B cell (primary cell): ENCODE data around the gene ARL6IP4. TPM values are rescaled to one million over a fixed set of nuclear protein-coding genes. Genes with fewer than 3 reads are reported as not detected.

Source experiments
- ATAC-seq: fragments of 200-7000 bp; cut with Tn5 transposase; one replicate; pipeline ENCODE4 v1.10.0; 2021; ENCODE audit warnings: low read depth, mild to moderate bottlenecking, moderate number of reproducible peaks, moderate library complexity
- CTCF ChIA-PET: fragments of 350-600 bp; sonication (Branson Sonifier 250); formaldehyde crosslinking; loops from one replicate; lab custom pipeline; 2021; ENCODE audit warnings: antibody characterized with exemption, inconsistent platforms; lab: Charles Lee
- POLR2A ChIA-PET: fragments of 350-600 bp; sonication (Branson Sonifier 250); formaldehyde crosslinking; loops from one replicate; lab custom pipeline; 2021; ENCODE audit warnings: antibody characterized with exemption; lab: Charles Lee
- DNase-seq: peaks from one replicate; pipeline ENCODE4 v3.0.0; 2013
- H2AFZ ChIP-seq: 2 replicates; pipeline ENCODE4 v1.6.1; 2012; ENCODE audit warnings: mild to moderate bottlenecking, low read depth, low read length; ENCODE audit not compliant: insufficient read depth, poor library complexity, severe bottlenecking
- H3K27ac ChIP-seq, 2 donors: 1 replicate in 1 of 2; 2 replicates in 1 of 2; pipeline ENCODE4 v1.5.1; 2012 to 2013; ENCODE audit warnings: low read length in 2 of 2, mild to moderate bottlenecking in 2 of 2, moderate library complexity in 1 of 2
- H3K27me3 ChIP-seq, 4 experiments: fragments of 200-600 bp in 1 of 4; sonication (generic) in 1 of 4; replicated peaks in 1 of 4; 1 replicate in 2 of 4; 2 replicates in 2 of 4; pipeline versions ENCODE4 v1.6.1 to v1.7.0; 2013 to 2016; ENCODE audit warnings: low read length in 3 of 4, mild to moderate bottlenecking in 2 of 4, mixed read lengths in 1 of 4, moderate library complexity in 1 of 4; ENCODE audit not compliant: insufficient read depth in 4 of 4, control insufficient read depth in 3 of 4; ENCODE audit errors: control extremely low read depth in 1 of 4
- H3K36me3 ChIP-seq, 2 experiments: replicated peaks in 1 of 2; 1 replicate in 1 of 2; 2 replicates in 1 of 2; pipeline versions ENCODE4 v1.6.1 to v1.7.1; 2013; ENCODE audit warnings: low read length in 1 of 2; ENCODE audit not compliant: insufficient read depth in 2 of 2, control insufficient read depth in 1 of 2; ENCODE audit errors: control extremely low read depth in 1 of 2, extremely low read depth in 1 of 2
- H3K4me1 ChIP-seq, 2 donors: fragments of 200-600 bp in 1 of 2; sonication (generic) in 1 of 2; 1 replicate in 1 of 2; 2 replicates in 1 of 2; pipeline versions ENCODE4 v1.5.1 to v1.6.1; 2013 to 2017; ENCODE audit warnings: low read length in 2 of 2; ENCODE audit not compliant: control insufficient read depth in 2 of 2, insufficient read depth in 2 of 2
- H3K4me2 ChIP-seq: replicated peaks from 2 replicates; pipeline ENCODE3; 2012; ENCODE audit warnings: mild to moderate bottlenecking, low read depth, low read length; ENCODE audit not compliant: poor library complexity, severe bottlenecking
- H3K4me3 ChIP-seq, 5 experiments: fragments of 200-600 bp in 1 of 5; sonication (generic) in 1 of 5; 1 replicate in 3 of 5; 2 replicates in 2 of 5; pipeline versions ENCODE4 v1.5.1 to v1.7.0; 2011 to 2016; ENCODE audit warnings: low read length in 4 of 5, mild to moderate bottlenecking in 4 of 5, low read depth in 2 of 5, control low read depth in 1 of 5, moderate library complexity in 1 of 5; ENCODE audit not compliant: insufficient read depth in 1 of 5; ENCODE audit errors: control extremely low read depth in 1 of 5, extremely low read depth in 1 of 5
- H3K79me2 ChIP-seq: fragments of 200-600 bp; sonication (generic); one replicate; pipeline ENCODE4 v1.6.0; 2016; ENCODE audit warnings: low read length; ENCODE audit not compliant: control insufficient read depth, insufficient read depth
- H3K9ac ChIP-seq: fragments of 200-600 bp; sonication (generic); 2 replicates; pipeline ENCODE4 v1.6.1; 2017; ENCODE audit warnings: mild to moderate bottlenecking, low read length, moderate library complexity
- H3K9me3 ChIP-seq, 3 donors: one replicate each; pipeline versions ENCODE4 v1.6.1 to v1.7.1; 2013; ENCODE audit warnings: low read length in 2 of 3; ENCODE audit not compliant: control insufficient read depth in 2 of 3, insufficient read depth in 1 of 3; ENCODE audit errors: control extremely low read depth in 1 of 3
- H4K20me1 ChIP-seq: 2 replicates; pipeline ENCODE4 v1.6.0; 2012; ENCODE audit warnings: mild to moderate bottlenecking, low read length; ENCODE audit not compliant: insufficient read depth, control insufficient read depth, poor library complexity, severe bottlenecking
- H3K27ac Mint-ChIP-seq: one replicate; pipeline ENCODE4 v1.8.0; 2021; ENCODE audit warnings: mixed read lengths
- H3K27me3 Mint-ChIP-seq: one replicate; pipeline ENCODE4 v1.8.0; 2021; ENCODE audit warnings: mixed read lengths
- H3K4me1 Mint-ChIP-seq: one replicate; pipeline ENCODE4 v1.8.0; 2021; ENCODE audit warnings: mixed read lengths
- H3K4me3 Mint-ChIP-seq: one replicate; pipeline ENCODE4 v1.8.0; 2021; ENCODE audit warnings: mixed read lengths
- H3K9me3 Mint-ChIP-seq: one replicate; pipeline ENCODE4 v1.8.0; 2022; ENCODE audit warnings: mixed read lengths; ENCODE audit not compliant: insufficient read depth
- EZH2 ChIP-seq: IDR thresholded peaks from 2 replicates; pipeline ENCODE4 v1.6.1; 2012; ENCODE audit warnings: borderline replicate concordance, low read depth, mild to moderate bottlenecking, moderate library complexity, low read length; ENCODE audit not compliant: insufficient read depth, poor library complexity, severe bottlenecking
- WGBS: methylation state at CpG from one replicate; pipeline ENCODE4 v1.1.5; 2013; ENCODE audit warnings: missing lambda C conversion rate; ENCODE audit not compliant: insufficient coverage; 5-methylcytosine and 5-hydroxymethylcytosine counted together
- intact Hi-C: fragments of 100-400 bp; cut with micrococcal nuclease; formaldehyde crosslinking; loops from one replicate; pipeline ENCODE4 v1.10.0; 2022
- polyA plus RNA-seq: library from polyadenylated mRNA; depleted of rRNA; stranded (reverse); fragments of >200 nt; gene quantifications from 2 replicates; pipeline ENCODE4 v1.2.3, GENCODE V29; 2012
- total RNA-seq, 2 donors: library from RNA; stranded (reverse); fragments of 120-200 nt in 1 of 2; gene quantifications; 1 replicate in 1 of 2; 2 replicates in 1 of 2; pipeline versions ENCODE4 v1.2.3 to v1.2.4, GENCODE V29; 2013 to 2022
- TF ChIP-seq, protein P1 (sequence below): fragments of 200-600 bp; IDR thresholded peaks from one replicate; pipeline ENCODE4 v1.8.0; 2022; ENCODE audit warnings: antibody characterized with exemption, mild to moderate bottlenecking

ARL6IP4 gene
- total and polyA plus RNA-seq, 2 donors (not counting 1 experiment from before 2014, with no cell fraction given), result 165 to 274 TPM

DNA sequence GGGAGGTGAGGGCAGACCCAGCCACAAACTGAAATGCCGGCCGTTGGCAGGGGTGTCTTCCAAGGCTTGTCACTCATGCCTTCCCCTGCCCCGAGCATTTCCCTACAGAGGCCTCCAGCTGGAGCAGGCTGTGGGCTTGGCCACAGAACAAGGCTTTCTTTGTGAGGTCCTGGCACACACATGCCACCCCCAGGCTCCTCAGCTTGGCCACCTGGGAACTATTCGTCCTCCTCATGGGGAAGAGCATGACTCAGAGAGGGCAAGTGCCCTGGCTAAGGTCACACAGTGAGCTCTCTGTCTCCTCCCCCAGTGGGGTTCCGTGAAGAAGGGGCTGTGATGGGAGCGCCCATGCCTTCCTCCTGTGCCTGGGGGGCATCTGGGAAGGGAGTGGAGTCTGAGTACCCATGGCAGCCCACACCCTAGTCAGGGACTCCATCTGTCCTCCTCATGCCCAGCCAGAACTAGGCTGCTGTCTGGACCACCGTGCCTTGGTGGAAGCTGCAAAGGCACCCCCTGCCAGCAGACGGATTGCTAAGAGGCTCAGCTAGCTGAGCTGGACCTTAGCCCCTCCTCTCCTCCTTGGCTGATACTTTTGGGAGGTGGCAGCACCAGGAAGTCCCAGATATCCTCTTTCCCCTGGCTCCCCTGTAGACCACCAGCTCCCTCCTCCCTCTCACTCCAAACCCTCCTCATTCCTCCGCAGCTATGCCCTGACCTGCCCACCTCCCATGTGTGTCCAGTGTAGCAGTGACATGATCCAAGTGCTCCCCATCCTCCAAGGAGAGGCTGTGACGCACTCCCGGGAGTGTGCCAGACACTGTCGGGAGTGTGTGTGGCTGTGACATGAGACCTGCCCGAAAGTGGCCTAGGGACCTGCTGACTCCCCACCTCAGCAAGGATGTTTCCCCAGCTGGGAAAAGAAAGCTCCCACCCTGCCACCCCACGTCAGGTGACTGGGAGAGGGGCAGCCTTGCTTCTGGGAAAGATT lies 35.6 kb upstream of the ARL6IP4 start:
- no peak for DNase-seq
- no peak for ATAC-seq
- no peaks in the 10 kb centered on the region for H3K36me3 ChIP-seq
- H2AFZ ChIP-seq, result no peak overlapping the region
- H3K9me3 Mint-ChIP-seq, result no peaks in the 10 kb centered on the region
- H3K4me3 Mint-ChIP-seq, result no peak overlapping the region
- peaks cover 23 to 30% of the 10 kb centered on the region in 2 donors for H3K4me1 ChIP-seq
- intact Hi-C loops, result no loop called here
- no peak overlapping the region for H3K27ac ChIP-seq
- H3K4me2 ChIP-seq, result no peak overlapping the region
- no peak for TF ChIP-seq EZH2
- TF ChIP-seq, protein P1, sequence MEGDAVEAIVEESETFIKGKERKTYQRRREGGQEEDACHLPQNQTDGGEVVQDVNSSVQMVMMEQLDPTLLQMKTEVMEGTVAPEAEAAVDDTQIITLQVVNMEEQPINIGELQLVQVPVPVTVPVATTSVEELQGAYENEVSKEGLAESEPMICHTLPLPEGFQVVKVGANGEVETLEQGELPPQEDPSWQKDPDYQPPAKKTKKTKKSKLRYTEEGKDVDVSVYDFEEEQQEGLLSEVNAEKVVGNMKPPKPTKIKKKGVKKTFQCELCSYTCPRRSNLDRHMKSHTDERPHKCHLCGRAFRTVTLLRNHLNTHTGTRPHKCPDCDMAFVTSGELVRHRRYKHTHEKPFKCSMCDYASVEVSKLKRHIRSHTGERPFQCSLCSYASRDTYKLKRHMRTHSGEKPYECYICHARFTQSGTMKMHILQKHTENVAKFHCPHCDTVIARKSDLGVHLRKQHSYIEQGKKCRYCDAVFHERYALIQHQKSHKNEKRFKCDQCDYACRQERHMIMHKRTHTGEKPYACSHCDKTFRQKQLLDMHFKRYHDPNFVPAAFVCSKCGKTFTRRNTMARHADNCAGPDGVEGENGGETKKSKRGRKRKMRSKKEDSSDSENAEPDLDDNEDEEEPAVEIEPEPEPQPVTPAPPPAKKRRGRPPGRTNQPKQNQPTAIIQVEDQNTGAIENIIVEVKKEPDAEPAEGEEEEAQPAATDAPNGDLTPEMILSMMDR, result no peak
- ChIA-PET POLR2A (interaction anchor here (0.7 to 1.2 kb wide), 4 partner anchors 55 to 293 kb away, joined by 3 to 13 read pairs (median 4); no protein-coding TSS in a partner anchor), CTCF (interaction anchor here (0.5 to 16.2 kb wide), 7 partner anchors 11 to 749 kb away, joined by 3 to 388 read pairs (median 5); no protein-coding TSS in a partner anchor)
- H3K27me3 Mint-ChIP-seq, result no peaks in the 10 kb centered on the region
- WGBS, result 92% methylated on average over 13 of the region's 14 CpGs
- no peaks in the 10 kb centered on the region for H3K27me3 ChIP-seq
- no peaks in the 10 kb centered on the region for H3K79me2 ChIP-seq
- no peak overlapping the region for H3K9ac ChIP-seq
- no peak overlapping the region for H3K27ac Mint-ChIP-seq
- H3K9me3 ChIP-seq, result peaks cover 0 to 3% (median 0%) of the 10 kb centered on the region in 3 donors
- H3K4me1 Mint-ChIP-seq, result peaks cover 38% of the 10 kb centered on the region
- no peak overlapping the region for H3K4me3 ChIP-seq
- no peaks in the 10 kb centered on the region for H4K20me1 ChIP-seq
